ENCODE measurements around the gene ABHD16A. TPM values are rescaled to one million over a fixed set of nuclear protein-coding genes. Genes with fewer than 3 reads are reported as not detected.

ABHD16A gene
- total and polyA plus RNA-seq, 10 of the 15 experiments (the other 5 are each of a cell fraction or from before 2014, with no cell fraction given), result 7.5 to 43.0 (median 32.9) TPM

- TF ChIP-seq ZBTB4 (CRISPR knock-in tag; IDR thresholded peaks at IDR 0.05), result no peak
- no peak for TF ChIP-seq CHD4 (IDR thresholded peaks at IDR 0.05)
- no peak for TF ChIP-seq MEF2B (IDR thresholded peaks at IDR 0.05; ENCODE audit: partially characterized antibody, poor library complexity, severe bottlenecking)
- TF ChIP-seq RBBP5 (conservative IDR thresholded peaks at IDR 0.05), result no peak
- TF ChIP-seq RFX5 (IDR thresholded peaks at IDR 0.05; ENCODE audit: low read depth, low read length), result no peak
- TF ChIP-seq ZNF384 (IDR thresholded peaks at IDR 0.05; ENCODE audit: borderline replicate concordance, low read depth, low read length), result no peak
- no peak for TF ChIP-seq ZSCAN29 (IDR thresholded peaks at IDR 0.05)
- peak; percentile 61; the same call in 1 of the 2 replicates for TF ChIP-seq POLR2AphosphoS2 (IDR thresholded peaks at IDR 0.05; ENCODE audit: low read depth, low read length)
- no peak for TF ChIP-seq ZNF24 (IDR thresholded peaks at IDR 0.05)
- TF ChIP-seq RAD51 (IDR thresholded peaks at IDR 0.05), result no peak
- TF ChIP-seq PKNOX1 (IDR thresholded peaks at IDR 0.05), result no peak
- peak; percentile 74; the same call in 1 of the 2 replicates for TF ChIP-seq NFIC (IDR thresholded peaks at IDR 0.05; ENCODE audit: low read depth, low read length)
- TF ChIP-seq NBN (IDR thresholded peaks at IDR 0.05), result peak; percentile 36
- peak; percentile 59; the same call in 1 of the 2 replicates for TF ChIP-seq MLLT1 (IDR thresholded peaks at IDR 0.05)
- no peak for TF ChIP-seq PBX3 (IDR thresholded peaks at IDR 0.05; ENCODE audit: insufficient replicate concordance, low read depth, low read length)
- 0 out of 2 replicates have a peak, but pooled peaks have one; percentile 52 for TF ChIP-seq POLR2AphosphoS5 (IDR thresholded peaks at IDR 0.05; ENCODE audit: low read length)
- TF ChIP-seq PRDM15 (CRISPR knock-in tag; IDR thresholded peaks at IDR 0.05), result no peak
Observed at GRCh38 chr6:31652925-31653724, 50.0 kb downstream of the ABHD16A start (continued).
